ENCODE results near the gene JAG2. TPM values are rescaled to one million over a fixed set of nuclear protein-coding genes. Genes with fewer than 3 reads are reported as not detected.

The JAG2 gene
- total RNA-seq, 1 donor from 2014 or later = 84.1 TPM

DNA sequence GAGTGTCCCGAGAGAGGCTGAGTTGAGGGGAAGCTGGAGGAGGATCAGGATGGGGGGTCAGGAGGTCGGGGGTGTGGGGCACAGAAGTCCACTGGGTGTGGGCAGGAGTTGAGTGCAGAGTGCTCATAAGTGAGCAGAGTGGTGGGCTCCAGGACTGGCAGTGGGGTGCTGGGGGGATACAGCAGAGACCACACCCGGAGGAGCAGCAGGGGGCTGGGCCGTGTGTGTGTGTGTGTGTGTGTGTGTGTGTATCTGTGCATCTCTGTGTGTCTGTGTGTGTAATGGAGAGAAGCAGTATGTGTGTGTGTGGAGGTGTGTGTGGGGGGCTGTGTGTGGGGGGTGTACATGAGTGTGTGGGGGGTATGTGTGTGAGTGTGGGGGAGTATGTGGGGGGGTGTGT is 17.4 kb upstream of the JAG2 start:
- DNase-seq = no peak
- Mint-ChIP-seq H3K9me3 (ENCODE audit: unreplicated experiment) (peaks cover 5% of the 10 kb centered on the region), H3K27ac (ENCODE audit: unreplicated experiment) (no peak overlapping the region), H3K4me3 (ENCODE audit: unreplicated experiment) (no peak overlapping the region), H3K36me3 (ENCODE audit: unreplicated experiment) (peaks cover 6% of the 10 kb centered on the region), H3K4me1 (ENCODE audit: low read depth, unreplicated experiment) (peaks cover 5% of the 10 kb centered on the region), H3K27me3 (ENCODE audit: unreplicated experiment) (peaks cover 8% of the 10 kb centered on the region)
- TF ChIP-seq, protein P1, sequence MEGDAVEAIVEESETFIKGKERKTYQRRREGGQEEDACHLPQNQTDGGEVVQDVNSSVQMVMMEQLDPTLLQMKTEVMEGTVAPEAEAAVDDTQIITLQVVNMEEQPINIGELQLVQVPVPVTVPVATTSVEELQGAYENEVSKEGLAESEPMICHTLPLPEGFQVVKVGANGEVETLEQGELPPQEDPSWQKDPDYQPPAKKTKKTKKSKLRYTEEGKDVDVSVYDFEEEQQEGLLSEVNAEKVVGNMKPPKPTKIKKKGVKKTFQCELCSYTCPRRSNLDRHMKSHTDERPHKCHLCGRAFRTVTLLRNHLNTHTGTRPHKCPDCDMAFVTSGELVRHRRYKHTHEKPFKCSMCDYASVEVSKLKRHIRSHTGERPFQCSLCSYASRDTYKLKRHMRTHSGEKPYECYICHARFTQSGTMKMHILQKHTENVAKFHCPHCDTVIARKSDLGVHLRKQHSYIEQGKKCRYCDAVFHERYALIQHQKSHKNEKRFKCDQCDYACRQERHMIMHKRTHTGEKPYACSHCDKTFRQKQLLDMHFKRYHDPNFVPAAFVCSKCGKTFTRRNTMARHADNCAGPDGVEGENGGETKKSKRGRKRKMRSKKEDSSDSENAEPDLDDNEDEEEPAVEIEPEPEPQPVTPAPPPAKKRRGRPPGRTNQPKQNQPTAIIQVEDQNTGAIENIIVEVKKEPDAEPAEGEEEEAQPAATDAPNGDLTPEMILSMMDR (IDR thresholded peaks at IDR 0.05; ENCODE audit: partially characterized antibody, unreplicated experiment) = no peak

DNA sequence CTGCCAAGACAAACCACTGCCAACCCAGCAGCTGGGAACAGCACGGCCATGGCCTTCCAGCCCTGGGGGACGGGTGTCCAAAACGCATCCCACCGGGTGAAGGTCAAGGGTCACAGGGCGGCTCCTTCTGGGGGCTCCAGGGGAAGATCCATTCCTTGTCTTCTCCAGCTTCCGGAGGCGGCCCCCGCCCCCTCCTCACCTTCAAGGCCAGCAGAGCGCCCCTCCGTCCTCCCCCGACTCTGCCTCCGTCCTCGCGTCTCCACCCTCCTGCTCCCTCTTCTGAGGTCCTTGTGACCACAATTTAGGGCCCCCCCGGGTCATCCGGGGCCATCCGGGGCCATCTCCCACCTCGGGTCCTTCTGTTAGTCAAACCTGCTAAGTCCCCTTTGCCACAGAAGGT is 16.4 kb upstream of the JAG2 start:
- H3K27me3 Mint-ChIP-seq (ENCODE audit: unreplicated experiment) = peaks cover 8% of the 10 kb centered on the region
- peaks cover 6% of the 10 kb centered on the region for H3K36me3 Mint-ChIP-seq (ENCODE audit: unreplicated experiment)
- no peak overlapping the region for H3K4me3 Mint-ChIP-seq (ENCODE audit: unreplicated experiment)
- H3K9me3 Mint-ChIP-seq (ENCODE audit: unreplicated experiment) = peaks cover 6% of the 10 kb centered on the region
- TF ChIP-seq, protein P1 (IDR thresholded peaks at IDR 0.05; ENCODE audit: partially characterized antibody, unreplicated experiment) = no peak
- no peak for DNase-seq
- peaks cover 6% of the 10 kb centered on the region for H3K4me1 Mint-ChIP-seq (ENCODE audit: low read depth, unreplicated experiment)
- no peak overlapping the region for H3K27ac Mint-ChIP-seq (ENCODE audit: unreplicated experiment)

DNA sequence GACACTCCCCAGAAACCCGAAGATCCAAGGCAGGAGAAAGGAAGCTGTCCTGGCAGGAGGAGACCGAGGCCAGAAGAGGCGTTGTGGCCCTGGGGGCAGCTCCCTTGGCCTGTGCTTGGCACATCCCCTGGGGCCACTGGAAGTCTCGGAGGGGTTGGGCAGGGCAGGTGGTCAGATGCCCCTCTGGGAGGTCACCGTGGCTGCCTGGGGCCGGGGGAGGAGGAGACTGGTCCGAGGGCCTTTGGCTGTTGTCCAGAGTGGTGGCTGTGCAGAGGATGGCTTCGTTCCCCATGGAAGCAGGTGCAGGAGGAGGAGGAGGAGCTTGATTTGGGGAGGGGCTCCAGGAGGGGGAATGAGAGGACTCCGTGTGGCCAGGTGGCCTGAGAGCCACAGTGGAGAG is 15.9 kb upstream of the JAG2 start:
- Mint-ChIP-seq H3K4me1 (ENCODE audit: low read depth, unreplicated experiment) (peaks cover 8% of the 10 kb centered on the region), H3K27me3 (ENCODE audit: unreplicated experiment) (peaks cover 8% of the 10 kb centered on the region), H3K36me3 (ENCODE audit: unreplicated experiment) (peaks cover 6% of the 10 kb centered on the region), H3K27ac (ENCODE audit: unreplicated experiment) (no peak overlapping the region), H3K4me3 (ENCODE audit: unreplicated experiment) (no peak overlapping the region), H3K9me3 (ENCODE audit: unreplicated experiment) (peaks cover 8% of the 10 kb centered on the region)
- TF ChIP-seq, protein P1 (IDR thresholded peaks at IDR 0.05; ENCODE audit: partially characterized antibody, unreplicated experiment) = no peak
- no peak for DNase-seq

DNA sequence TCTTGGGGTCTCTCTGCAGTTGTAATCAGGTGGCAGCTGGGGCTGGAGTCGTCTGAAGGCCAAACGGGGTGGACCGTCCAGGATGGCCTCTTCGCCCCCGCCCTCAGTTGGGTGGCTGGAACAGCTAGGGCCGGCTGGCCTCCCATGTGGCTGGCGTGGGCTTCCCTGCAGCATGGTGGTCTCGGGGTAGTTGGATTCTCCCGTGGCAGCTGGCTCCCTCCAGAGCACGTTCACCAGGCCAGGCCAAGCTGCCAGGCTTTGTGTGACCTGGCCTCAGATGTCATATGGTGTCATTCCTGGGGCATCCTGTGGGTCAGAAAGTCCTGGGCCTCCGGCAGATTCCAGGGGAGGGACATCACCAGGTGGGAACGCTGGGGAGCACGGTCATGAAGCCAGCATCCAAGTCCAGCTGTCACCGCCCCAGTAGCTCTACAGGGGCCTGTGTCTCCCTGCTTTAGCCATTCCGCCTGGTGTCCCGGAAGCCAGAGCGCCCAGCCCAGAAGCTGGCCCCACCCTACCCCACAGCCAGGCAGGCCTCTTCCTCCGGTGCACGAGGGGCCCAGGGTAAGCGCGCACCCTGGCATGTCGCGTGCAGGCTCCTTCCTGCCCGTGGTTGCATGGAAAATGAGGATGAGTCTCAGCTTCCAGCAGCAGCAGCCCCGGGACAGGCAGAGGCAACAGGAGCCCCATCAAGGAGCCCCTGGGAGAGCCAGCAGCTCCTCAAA is 13.9 kb upstream of the JAG2 start:
- peaks cover 4% of the 10 kb centered on the region for H3K27me3 Mint-ChIP-seq (ENCODE audit: unreplicated experiment)

More for the DNA sequence above, 13.9 kb upstream of the JAG2 start:
- Mint-ChIP-seq H3K4me3 (ENCODE audit: unreplicated experiment) (peak overlapping the region; percentile 55), H3K9me3 (ENCODE audit: unreplicated experiment) (peaks cover 9% of the 10 kb centered on the region), H3K4me1 (ENCODE audit: low read depth, unreplicated experiment) (peaks cover 16% of the 10 kb centered on the region), H3K36me3 (ENCODE audit: unreplicated experiment) (no peaks in the 10 kb centered on the region), H3K27ac (ENCODE audit: unreplicated experiment) (peak overlapping the region; percentile 15)
- TF ChIP-seq, protein P1 (IDR thresholded peaks at IDR 0.05; ENCODE audit: partially characterized antibody, unreplicated experiment) = no peak
- no peak for DNase-seq

Measured in glutamatergic neuron (in vitro differentiated cells).